Right forelimb (tissue), 1 donor: ENCODE measurements around the gene MCUR1.
"Not testable (repeated sequence)": the region's sequence is repeated elsewhere in the genome, so short reads cannot be mapped to it uniquely, and the experiment has no call there.

ENCODE experiments used
- DNase-seq: peaks from one replicate; pipeline ENCODE4 v3.0.0-alpha.2; 2018

Gene MCUR1, protein sequence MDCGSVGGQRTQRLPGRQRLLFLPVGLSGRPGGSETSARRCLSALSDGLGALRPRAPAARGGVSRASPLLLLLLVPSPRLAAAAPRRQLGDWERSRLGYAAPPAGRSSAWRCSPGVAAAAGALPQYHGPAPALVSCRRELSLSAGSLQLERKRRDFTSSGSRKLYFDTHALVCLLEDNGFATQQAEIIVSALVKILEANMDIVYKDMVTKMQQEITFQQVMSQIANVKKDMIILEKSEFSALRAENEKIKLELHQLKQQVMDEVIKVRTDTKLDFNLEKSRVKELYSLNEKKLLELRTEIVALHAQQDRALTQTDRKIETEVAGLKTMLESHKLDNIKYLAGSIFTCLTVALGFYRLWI

DNA sequence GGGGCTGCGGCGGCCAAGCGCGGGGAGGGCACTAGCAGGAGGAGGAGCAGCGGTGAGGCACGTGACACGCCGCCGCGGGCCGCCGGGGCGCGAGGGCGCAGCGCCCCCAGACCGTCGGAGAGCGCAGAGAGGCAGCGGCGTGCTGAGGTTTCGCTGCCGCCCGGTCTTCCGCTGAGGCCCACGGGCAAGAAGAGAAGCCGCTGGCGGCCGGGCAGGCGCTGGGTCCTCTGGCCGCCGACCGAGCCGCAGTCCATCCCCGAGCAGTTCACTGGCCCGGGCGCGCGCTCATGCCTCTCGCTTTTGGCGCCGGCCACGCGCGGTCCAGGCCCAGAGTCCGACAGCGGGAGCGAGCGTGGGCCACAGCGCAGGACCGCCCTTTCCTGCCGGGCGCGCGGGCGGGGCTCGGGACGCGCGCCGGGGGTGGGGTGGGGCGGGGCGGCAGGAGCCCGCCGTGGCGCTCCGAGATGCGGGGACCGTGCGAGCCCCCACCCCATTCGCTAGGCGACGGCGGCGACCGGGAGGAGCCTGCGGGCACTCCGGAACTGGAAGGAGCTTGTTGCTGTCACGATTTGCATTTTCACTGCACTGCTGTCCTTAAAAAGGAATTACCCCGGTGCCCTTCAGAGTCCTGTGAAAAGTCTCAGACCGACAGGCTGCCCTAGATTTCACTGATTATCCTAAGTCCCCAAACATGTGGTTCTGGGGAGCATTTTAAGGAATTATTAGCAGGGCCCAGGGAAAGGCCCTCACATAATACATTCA, at the start of gene MCUR1:
Gene MCUR1, minus strand, starts transcription at position 382 of the 762 bp plus-strand sequence. Its CDS starts 128 bp downstream, at position 254.
- peak; percentile 91 for DNase-seq

DNA sequence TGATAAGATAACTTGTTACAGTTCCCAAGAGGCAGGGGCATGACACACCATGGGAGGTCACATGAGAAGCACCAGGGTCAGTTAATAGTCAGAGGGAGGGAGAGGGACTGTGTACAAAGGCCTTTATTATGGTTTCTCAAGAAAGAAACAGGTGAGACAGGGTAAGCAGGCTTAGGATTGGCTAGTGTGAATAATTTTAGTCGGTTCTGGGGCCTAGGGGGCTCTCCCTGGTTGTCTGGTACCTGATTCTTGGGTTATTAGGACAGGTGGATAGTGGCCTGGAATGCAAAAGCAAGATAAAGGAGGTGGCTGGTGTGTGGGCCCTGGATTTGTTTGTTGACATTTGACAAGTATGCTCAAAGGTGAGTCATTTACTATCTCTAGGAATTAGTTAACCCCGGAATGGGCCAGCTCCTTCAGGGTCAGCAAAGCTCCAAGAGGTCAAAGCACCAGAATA, 49.4 kb upstream of the MCUR1 start:
- DNase-seq: no peak

DNA sequence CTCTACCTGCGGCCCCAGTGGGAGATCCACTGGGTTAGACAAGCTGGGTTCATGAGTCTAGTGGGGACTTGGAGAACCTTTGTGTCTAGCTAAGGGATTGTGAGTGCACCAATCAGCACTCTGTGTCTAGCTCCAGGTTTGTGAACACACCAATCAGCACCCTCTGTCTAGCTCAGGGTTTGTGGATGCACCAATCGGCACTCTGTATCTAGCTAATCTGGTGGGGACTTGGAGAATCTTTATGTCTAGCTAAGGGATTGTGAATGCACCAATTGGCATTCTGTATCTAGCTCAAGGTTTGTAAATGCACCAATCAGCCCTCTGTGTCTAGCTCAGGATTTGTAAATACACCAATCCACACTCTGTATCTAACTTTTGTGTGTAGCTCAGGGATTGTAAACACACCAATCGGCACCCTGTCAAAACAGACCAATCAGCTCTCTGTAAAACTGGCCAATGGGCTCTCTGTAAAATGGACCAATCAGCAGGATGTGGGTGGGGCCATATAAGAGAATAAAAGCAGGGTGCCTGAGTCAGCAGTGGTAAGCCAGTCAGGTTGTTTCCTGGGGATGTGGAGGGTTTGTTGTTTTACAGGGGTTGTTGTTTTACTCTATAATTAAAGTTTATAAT, 46.3 kb upstream of the MCUR1 start:
- DNase-seq: not testable (repeated sequence)

DNA sequence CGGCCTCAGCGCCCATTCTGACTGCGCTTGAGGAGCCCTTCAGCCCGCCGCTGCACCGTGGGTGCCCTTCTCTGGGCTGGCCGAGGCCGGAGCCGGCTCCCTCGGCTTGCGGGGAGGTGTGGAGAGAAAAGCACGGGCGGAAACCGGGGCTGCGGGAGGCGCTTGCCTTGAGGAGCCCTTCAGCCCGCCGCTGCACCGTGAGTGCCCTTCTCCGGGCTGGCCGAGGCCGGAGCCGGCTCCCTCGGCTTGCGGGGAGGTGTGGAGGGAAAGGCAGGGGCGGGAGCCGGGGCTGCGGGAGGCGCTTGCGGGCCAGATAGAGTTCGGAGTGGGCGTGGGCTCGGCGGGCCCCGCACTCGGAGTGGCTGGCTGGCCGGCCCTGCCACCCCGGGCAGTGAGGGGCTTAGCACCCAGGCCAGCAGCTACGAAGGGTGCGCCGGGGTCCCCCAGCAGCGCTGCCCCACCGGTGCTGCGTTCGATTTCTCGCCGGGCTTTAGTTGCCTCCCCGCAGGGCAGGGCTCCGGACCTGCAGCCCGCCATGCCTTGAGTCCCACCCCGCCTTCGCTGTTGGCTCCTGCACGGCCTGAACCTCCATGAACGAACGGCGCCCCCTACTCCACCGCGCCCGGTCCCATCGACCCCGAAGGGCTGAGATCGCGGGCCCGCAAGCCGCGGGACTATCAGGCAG, 45.7 kb upstream of the MCUR1 start:
- DNase-seq: no peak

DNA sequence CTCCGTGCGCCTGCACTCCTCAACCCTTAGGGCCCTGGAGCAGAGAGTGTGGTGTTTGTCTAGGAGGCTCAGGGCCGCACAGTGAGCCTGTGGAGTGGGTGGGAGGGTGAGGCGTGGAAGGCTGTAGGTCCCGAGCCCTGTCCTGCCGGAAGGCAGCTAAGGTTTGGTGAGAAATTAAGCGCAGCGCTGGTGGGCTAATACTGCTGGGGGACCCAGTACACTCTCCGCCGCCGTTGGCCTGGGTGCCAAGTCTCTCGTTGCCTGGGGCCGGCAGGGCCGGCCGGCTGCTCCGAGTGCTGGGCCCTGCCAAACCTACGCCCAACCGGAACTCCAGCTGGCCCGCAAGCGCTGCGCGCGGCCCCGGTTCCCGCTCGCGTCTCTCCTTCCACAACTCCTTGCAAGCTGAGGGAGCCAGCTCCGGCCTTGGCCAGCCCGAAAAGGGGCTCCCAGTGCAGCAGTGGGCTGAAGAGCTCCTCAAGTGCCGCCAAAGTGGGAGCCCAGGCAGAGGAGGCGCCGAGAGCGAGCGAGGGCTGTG, 40.4 kb upstream of the MCUR1 start:
- no peak for DNase-seq

DNA sequence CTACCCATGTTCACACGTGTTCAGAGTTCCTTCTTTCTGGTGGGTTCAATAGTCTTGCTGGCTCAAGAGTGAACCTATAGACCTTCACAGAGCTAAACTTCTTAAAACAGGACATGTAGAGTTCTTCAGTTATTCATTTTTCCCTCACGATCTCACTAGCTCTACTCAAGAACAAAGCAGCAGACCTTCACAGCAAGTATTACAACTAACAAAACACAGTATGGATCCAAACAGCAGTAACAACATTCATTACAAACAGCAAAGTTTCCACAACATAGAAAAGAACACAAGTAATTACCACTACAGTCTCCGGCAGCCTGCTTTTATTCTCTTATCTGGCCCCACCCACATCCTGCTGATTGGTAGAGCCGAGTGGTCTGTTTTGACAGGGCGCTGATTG, 39.5 kb upstream of the MCUR1 start:
- DNase-seq: no peak

DNA sequence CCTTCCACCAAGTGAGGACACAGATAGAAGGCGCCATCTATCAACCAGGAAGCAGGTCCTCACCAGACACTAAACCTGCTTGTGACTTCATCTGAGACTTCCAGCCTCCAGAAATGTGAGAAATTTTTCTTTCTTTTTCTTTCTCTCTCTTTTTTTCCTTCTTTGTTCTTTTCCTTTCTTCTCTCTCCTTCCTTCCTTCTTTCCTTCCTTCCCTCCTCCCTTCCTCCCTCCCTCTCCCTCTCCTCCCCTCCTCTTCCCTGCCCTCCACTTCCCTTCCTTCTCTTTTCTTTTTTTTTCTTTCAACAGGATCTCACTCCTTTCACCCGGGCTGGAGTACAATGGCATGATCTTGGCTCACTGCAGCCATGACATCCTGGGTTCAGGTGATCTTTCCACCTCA, 37.4 kb upstream of the MCUR1 start:
- DNase-seq: no peak

DNA sequence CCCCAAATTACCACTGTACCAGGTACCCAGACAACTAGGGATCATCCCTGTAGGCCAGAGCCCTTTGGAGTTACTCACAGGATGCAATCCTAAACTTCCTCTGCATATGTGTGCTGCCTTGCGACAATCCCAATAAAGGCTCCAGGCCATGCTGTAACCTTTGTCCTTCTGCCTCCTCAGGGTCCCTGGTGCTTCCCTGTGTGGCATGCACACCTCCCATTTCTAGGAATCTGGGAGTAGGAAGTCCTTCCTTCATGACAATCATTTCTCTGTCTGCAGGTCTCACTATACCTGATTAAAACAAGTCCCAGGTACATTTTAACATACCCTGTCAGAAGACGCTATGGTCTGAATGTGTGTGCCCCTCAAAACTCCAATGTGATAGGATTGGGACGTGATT, 37.0 kb upstream of the MCUR1 start:
- DNase-seq: no peak

DNA sequence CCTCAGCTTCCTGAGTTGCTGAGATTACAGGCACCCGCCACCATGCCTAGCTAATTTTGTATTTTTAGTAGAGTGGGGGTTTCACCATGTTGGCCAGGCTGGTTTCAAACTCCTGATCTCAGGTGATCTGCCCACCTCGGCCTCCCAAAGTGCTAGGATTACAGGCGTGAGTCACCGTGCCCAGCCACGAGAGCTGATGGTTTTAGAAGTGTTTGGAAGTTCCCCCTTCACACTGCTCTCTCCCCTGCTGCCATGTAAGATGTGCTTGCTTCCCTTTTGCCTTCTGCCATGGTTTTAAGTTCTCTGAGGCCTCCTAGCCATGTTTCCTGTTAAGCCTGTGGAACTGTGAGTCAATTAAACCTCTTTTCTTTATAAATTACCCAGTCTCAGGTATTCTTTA, 36.3 kb upstream of the MCUR1 start:
- DNase-seq: not testable (repeated sequence)

DNA sequence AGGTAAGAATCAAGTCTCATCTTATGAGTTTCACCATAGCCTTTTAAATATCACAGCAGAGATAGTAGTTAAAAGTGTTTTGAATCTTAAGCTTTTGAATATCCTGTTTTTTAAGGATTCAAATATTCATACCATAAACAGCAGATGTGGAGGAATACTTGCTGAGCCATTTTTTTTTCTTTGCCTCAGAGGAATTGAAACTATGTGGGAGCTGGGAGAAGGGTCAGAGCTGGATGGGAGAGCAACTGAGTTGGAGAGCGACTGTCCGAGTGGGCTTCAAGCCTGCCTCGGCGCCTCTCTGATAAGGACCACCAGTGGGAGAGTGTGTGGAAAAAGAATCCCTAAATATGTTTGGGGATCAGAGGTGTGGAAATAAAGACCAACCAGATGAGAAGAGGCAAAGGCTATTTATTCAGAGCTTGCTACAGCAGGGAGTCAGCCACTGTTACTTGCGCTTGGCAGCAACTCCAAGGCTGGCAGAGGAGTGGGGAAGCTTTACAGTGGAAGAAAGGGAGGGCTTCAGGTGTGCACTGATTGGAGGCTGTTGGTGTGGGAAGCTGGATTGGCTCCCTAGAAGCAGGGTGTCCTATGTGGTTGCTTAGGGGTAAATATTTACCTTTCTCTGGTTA, 34.3 kb upstream of the MCUR1 start:
- DNase-seq: no peak

DNA sequence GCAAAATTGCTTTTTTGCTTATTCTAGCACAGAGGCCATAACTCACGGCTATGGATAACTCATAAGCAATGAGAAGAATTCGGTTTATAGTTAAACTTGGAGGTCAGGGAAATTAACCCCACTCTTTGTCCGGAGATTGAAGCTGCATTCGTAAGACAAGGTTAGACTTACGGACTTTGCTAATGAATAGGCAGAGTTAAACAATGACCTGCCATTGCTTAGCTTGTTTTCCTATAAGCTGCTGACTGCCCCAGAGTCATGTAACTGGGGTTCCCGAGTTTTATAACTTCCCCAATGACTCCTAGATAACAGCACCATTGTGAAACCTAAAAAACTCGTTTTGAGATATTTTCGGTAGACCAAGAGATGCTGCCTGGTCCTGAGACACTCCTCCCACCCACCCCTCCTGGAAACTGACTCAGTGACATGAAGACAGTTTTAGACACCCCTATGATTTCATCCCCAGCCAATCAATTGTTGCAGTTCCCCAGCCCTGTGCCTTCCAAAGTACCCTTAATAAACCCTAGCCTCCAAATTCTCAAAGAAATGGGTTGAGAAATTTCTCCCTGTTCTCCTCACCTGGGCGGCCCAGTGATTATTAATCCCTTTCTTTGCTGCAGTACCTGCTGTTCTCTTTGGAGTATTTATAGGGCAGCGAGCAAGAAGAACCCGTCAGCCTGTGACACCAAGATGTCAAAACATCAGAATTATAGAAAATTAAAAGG, 33.1 kb upstream of the MCUR1 start:
- DNase-seq: no peak

DNA sequence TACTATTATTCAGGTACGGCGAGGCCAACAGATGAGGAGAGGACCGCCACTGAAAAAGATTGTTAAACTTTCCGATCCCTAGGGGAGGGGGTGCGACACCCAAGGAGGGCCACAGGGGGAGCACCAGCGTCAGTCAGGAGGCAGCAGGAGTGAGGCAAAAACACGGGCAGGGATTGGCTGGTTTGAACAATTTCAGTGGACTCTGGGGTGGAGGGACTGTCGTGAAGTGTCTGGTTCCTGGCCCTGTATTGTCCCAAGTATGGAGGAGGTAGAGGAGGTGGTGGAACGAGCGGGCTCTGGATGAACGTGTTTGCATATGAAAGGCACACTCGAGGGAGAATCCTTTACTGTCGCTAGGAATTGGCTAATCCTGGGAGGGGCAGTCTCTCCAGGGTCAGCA, 32.5 kb upstream of the MCUR1 start:
- no peak for DNase-seq

DNA sequence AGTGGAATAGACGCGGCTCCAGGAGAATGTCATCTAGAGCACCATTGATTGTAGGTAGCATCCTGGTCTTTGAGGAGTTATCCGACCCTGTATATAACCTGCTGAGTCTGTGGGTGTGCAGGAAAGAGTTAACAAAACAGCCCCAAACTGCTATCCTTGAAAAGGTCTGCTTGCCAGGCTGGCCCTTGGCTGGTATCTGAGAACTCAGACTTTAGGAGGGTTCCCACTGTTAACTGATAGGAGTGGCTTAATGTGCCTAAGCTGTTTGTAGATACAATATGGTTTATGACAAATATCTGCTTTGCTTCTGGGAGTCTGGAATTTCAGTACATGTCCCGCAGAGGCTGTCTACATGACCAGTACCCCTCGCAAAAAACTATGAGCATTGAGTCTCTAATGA, 27.6 kb upstream of the MCUR1 start:
- no peak for DNase-seq

DNA sequence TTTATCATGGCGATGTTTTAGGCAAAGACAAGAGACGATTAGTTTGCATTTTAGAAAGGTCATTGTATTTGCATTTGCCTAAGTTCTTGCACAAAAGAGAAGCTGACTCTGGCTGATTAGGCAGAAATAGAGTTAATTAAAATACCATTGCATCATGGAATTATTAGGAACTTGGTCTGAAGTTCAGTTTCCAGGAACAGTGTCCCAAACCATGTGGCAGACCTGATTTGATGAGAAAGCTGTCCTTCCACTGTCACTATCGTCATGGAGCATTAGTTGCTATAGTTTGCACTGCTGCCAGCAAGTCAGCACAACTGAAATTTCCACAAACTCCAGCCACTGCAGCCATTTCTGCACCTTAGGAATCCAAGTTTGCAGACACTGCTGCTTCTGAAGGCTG, 24.3 kb upstream of the MCUR1 start:
- DNase-seq: no peak

DNA sequence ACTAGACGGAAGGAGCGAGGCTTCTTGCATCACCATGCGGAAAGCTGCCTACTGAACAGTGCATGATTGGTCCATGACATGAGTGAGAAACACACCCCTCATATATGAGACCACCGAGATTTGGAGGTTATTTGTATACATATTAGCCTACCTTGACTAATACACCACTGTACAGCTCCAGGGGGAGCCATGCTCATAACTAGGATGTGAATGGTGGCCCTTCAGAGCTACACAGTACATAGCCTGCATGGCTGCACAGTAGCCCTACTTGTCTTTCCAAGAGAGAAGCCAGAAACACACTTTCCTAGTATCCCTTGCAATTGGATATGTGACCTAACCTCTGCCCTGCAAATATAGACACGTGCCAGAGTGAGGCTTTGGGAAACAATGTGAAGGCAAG, 21.8 kb upstream of the MCUR1 start:
- no peak for DNase-seq

DNA sequence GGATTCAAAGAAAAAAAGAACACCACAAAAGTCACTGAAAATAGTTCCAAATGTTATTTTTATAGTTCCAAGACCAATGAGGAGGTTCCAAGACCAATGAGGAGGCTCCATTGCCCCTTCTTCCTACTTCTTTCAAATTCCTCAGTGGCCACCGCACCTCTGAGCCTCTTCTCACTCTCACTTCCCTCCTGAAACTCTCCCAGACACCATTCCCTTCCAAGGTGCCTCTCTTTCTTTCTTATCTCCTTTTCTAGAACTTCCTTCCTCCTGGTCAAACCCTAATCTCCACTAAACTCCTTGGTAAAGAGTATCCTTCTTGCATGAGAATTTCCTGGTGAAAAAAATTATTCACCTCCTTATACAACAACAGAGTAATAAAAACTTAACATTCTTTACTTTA, 20.4 kb upstream of the MCUR1 start:
- DNase-seq: no peak

DNA sequence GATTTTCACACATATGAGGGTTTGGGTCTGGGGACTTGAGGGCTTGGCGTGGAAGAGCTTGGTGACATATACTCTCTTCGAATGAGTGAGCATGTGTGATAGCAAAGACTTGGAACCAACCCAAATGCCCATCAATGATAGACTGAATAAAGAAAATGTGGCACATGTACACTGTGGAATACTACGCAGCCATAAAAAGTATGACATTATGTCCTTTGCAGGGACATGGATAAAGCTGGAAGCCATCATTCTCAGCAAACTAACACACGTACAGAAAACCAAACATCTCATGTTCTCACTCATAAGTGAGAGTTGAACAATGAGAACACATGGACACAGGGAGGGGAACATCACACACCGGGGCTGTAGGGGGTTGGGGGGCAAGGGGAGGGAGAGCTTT, 19.7 kb upstream of the MCUR1 start:
- not testable (repeated sequence) for DNase-seq

DNA sequence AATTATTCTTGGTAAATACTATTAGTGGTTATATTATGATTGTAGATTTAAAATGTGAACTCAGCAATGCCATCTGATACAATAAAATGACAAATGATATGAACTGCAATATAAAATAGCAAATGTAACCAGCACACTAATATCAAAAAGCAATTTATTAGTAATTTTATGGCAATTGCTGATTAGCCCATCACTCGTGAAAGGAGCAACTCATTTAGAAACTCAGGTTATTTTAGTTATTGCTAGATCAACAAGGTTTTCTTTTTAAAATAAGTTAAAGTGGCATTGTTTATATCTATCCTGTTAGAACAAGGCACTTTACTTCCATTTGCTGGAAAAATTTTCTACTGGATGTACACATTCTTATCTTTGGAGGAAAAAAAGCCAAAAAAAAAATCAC, 18.4 kb upstream of the MCUR1 start:
- no peak for DNase-seq

DNA sequence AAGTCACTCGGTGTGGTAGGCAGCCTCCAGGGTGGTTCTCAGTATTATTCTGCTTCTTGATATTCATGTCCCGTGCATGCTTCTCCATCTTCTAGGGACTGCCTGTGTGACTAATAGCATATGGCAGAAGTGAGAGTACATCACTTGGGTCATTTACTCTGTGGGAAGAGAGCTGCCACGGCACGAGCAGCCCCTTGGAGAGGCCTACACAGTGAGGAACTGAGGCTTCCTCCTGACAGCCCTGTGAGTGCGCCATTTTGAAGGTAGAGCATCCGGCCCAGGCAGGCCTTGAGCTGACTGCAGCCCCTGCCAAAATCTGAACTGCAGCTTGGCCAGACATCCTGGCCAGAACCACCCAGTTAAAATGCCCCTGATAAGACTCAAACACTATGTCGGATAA, 17.3 kb upstream of the MCUR1 start:
- DNase-seq: no peak

DNA sequence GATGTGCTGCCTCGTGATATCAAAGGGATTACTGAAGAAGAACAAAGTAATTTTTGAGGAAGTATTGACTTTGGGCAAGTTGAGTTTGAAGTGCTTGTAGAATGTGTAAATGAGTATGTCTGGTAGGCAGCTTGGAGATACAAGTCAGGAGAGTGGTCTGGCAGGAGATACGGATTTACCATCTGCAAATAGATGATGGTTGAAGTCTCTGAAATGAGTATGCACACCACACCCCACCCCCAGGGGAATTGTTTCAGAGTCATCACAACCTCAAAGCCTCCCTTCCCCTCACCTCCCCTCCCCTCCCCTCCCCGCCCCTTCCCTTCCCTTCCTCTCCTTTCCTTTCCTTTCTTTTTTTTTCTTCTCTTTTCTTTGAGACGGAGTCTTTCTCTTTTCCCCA, 16.4 kb upstream of the MCUR1 start:
- DNase-seq: no peak

DNA sequence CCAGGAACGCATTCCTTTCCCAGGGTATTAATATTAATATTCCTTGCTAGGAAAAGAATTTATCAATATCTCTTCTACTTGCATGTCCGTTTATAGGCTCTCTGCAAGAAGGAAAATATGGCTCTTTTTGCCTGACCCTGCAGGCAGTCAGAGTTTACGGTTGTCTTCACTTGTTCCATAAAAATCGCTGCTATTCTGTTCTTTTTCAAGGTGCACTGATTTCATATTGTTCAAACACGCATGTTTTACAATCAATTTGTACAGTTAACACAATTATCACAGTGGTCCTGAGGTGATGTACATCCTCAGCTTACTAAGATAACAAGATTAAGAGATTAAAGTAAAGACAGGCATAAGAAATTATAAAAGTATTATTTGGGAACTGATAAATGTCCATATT, 15.1 kb upstream of the MCUR1 start:
- DNase-seq: not testable (repeated sequence)
